ENCODE measurements around the gene GIPR. TPM values are rescaled to one million over a fixed set of nuclear protein-coding genes. Genes with fewer than 3 reads are reported as not detected.
A peak's percentile ranks its signal among the peaks of the same experiment; 100 is the strongest.
"Not testable (repeated sequence)": the region's sequence is repeated elsewhere in the genome, so short reads cannot be mapped to it uniquely, and the experiment has no call there.

The GIPR gene
- total RNA-seq, 1 donor from 2014 or later: 0.18 TPM

DNA sequence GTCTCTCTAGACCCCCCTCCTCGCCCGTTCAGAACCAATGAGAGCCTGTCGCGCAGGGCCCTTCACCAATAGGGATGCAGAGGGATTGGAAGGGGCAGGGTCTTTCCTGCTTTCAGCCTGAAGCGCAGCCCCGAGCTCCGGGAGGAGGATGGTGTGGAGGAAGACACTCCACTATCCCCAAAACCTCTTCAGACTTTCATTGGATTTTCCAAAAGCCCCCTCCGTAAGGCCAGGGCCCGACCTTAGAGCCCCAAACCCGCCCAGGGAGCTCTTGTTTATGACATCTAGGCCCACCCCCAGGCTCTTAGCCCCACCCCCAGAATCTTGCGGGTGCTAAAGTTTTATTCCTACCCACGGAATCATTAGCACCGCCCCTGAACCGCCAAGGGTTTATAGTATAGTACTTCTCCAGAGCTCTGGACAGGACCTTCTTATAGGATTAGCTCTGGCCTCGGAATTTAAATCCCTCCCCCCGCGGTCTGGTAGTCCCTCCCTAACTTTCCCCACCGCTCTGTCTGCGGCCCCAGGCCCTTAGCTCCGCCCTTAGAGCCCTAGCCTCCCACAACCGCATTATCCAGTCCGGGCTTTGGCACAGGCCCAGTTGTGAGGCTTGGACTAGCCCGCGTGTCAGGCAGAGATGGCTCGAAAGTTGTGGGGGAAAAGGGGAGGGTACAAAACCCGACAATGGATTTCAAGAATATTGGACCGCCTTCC, 22.2 kb upstream of the GIPR start:
- DNase-seq (ENCODE audit: low spot score) (no peak), ATAC-seq (peak; percentile 13)

DNA sequence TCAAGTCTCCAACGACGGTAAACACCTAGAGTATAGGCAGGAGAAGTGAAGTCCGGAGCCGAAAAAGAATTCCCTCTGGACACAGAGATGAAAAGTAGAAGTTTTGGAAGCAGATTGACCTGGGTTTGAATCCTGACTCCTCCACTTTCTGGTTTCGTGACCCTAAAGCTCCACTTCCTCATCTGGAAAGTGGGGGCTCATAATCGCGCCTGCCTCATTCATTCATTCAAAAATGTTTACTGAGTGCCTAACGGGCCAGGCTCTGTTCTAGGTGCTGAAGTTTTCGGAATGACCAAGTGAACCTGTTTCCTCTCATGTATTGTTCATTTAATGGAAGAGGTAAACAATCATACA, 21.7 kb upstream of the GIPR start:
- ATAC-seq: no peak

DNA sequence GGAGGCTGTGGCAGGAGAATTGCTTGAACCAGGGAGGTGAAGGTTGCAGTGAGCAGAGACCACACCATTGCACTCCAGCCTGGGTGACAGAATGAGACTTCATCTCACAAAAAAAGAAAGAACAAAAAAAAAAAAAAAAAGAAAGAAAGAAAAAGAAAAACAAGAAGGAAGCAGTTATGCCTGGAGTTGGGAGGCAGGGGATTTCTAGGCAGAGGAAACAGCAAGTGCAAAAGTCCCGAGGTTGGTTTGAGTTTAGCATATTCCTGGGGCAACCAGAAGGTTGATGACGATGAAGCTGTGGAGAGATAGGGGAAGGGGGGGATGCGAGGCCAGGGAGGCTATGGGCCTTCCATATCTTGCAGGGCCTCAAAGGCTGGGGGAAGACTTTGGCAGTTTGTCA, 17.3 kb upstream of the GIPR start:
- ATAC-seq: no peak

More for the DNA sequence above, 21.7 kb upstream of the GIPR start:
- no peak for DNase-seq (ENCODE audit: low spot score)

DNA sequence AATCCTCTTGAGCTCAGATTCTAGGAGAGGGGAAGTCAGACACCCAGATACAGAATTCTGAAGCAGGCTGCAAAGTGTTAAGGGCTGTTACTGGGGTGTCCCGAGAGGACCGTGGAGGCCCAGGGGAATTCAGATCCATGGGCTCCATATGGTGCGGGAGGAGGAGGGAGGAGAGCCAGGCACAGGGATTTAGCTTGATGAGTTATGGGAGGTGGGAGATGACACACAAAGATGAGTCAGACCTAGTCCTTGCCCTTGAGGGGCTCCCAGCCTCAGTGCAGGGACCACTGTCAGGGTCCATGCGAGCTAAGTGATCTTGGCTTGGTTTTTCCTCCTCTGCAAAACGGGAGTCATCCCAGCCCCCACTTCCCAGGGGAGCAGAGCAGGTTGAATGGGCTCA, 14.4 kb upstream of the GIPR start:
- ATAC-seq: no peak
- no peak for DNase-seq (ENCODE audit: low spot score)

More for the DNA sequence above, 17.3 kb upstream of the GIPR start:
- no peak for DNase-seq (ENCODE audit: low spot score)

DNA sequence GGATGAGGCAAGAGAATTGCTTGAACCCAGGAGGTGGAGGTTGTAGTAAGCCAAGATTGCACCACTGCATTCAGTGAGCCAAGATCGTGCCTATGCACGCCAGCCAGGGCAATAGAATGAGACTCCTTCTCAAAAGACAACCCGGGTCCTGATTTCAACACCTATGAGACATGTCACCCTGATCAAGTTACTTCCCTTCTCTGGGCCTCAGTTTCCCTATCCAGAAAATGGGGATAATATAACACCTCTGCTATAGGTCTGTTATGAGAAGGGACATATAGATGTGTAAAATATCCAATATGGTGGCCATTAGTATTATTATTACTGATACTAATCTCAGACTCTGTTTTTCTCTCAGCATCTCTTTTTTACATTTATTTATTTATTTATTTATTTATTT, 12.9 kb upstream of the GIPR start:
- no peak for ATAC-seq
- DNase-seq (ENCODE audit: low spot score): no peak

DNA sequence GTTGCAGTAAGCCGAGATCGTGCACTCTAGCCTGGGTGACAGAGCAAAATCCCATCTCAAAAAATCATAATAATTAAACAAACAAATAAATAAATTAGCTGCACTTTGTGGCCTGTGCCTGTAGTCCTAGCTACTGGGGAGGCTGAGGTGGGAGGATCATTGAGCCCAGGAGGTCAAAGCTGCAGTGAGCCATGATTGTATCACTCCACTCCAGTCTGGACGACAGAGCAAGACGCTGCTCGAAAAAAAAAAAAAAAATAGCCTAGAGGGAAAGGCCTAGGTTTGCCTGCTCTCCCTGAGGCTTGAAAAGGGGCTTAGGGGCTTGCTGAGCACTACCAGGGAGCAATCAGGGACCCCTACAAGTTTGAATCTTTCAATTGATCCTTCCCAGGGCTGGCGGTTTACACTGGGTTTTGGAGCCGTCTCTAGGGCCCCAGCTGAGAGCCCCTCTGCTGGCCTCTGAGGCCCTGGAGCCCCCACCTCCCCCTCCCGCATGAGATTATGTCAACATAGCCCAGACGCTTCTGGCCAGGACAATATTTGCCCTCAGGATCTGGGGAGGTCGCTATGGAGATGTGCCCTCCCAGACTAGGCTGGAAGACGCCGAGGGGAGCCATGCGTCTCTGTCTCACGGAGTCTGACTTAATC, 10.4 kb upstream of the GIPR start:
- ATAC-seq: no peak
- DNase-seq (ENCODE audit: low spot score): no peak

DNA sequence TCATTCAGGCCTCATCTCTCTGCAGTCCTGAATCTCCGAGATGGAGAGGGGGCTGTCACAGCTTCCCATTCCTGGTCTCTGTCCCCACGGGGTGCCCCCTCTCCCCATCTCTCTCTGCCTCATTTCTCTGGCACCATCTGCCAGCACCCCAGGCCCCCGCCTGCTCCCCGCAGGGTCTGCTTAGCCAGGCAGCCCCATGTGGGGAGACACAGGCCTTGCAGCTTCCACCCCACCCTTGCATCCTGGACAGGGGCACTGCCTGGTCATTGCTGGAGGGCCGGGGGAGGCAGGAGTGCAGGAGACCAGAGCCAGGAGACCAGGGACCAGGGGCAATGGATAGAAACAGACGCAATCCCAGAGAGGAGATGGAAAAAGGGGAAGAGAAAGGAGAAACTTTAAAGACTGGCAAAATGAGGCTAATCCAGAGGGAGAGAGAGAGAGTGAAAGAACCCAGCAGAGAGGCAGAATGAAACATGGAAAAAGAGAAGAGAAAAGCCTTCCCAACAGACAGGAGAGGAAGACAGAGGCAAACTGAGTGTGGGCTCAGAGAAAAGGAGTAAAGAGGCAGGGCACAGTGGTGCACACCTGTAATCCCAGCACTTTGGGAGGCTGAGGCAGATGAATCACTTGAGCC, 8.8 kb upstream of the GIPR start:
- ATAC-seq (no peak), DNase-seq (ENCODE audit: low spot score) (no peak)

DNA sequence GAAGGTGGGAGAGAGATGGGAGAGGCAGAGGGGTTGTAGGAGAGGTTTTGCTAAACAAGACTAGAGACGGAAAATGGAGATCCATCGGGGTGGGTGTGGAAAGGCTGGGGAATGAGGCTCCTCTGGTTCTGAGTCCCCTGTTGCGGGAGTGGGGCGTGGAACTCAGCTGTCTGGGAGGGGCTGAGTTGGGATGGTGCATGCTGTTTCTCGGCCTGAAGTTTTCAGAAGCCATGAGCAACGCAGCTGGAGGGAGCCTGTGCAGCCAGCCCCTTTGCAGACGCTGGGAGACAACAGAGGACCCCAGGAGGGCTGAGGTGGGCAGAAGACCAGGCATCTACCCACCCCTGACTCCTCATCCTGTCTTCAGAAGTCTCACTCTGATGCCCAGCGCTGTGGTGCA, 7.4 kb upstream of the GIPR start:
- DNase-seq (ENCODE audit: low spot score) (no peak), ATAC-seq (no peak)

DNA sequence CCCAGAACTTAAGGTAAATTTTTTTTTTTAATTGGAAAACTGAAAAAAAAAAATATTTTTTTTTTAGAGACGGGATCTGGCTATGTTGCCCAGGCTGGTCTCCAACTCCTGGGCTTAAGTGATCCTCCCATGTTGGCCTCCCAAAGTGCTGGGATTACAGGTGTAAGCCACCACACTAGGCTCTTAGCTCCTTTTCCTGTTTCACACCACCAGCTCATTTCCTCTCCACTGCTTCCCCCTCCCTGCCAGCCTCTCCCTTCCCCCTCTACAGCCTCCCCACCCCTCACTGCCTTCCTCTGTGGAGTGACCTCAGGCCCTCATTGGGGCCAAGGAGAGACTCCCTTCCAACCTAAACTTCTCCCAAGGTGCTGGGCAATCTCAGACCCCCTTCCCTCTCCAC, 4.2 kb upstream of the GIPR start:
- ATAC-seq (no peak), DNase-seq (ENCODE audit: low spot score) (no peak)

DNA sequence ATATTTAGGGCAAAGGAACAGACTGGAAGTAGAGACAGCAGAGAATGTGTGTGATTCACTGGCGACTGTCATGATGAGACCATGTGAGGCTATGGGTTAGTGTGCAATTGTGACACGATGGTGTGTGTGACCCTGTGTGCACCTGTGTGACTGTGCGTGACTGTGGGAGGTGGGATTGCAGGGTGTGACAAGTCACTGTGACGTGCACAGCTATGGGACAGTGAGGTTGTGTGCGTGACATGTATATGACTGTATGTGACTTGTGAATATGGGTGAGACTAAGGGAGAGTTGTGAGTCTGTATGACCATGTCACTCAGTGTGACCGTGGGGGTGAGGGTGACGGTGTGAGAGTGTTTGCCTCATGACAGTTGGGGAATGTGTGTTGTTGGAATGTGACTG, 3.4 kb upstream of the GIPR start:
- no peak for ATAC-seq
- DNase-seq (ENCODE audit: low spot score): no peak

DNA sequence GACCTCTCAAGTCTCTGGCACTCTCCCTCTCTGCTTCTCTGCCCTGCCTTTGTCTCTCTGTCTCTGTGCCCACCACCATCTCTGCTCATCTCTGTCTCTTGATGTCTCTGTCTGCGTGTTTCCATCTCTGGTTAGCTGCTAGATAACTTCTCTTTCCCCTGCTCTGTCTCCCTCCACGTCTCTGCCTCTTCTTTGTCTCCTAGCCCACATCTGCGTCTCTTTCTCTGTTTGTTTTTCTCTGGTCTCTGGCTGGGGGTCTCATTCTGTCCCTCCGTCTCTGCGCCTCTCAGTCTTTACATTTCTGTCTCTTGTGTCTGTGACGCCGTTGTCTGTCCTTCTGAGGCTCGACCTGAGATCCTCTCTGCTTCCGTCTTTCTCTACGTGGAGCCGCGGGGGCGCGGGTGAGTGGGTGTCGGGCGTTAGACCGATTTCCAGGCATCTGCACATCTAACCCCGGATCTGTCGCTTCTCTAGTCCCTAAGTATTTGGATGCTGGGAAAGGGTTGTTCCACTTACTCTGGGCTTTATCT, 386 bp downstream of the GIPR start:
- no peak for ATAC-seq

DNA sequence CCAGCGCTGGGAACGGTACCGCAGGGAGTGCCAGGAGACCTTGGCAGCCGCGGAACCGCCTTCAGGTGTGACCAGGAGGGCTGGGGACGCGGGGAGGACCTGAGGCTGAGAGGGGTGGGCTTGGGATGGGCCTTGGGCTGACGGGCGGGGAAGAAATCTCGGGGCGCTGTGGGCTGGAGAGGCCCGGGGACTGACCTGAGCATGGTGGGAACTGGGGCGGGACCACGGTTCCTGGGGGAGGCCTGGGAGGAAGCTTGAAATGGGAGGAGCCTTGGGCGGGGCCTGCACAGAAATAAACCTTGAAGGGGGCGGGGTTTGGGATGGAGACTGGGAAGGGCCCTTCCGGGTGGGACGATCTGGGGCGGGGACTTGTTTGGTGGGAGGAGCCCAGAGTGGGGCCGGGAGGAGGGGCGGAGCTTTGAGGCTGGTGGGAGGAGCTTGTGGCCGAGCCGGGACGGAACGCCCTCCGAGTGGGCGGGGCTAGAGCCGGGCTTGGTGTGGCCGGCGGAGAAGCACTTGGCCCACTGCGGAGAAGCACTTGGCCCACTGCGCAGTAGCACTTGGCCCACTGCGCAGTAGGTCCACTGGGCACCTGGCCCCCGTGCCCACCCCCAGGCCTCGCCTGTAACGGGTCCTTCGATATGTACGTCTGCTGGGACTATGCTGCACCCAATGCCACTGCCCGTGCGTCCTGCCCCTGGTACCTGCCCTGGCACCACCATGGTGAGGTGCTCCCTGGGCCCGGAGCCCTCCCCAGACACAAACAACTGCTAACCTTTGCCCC, 2.8 kb downstream of the GIPR start:
- DNase-seq (ENCODE audit: low spot score) (peak; percentile 58), ATAC-seq (peak; percentile 68)

More for the DNA sequence above, 386 bp downstream of the GIPR start:
- DNase-seq (ENCODE audit: low spot score): no peak

DNA sequence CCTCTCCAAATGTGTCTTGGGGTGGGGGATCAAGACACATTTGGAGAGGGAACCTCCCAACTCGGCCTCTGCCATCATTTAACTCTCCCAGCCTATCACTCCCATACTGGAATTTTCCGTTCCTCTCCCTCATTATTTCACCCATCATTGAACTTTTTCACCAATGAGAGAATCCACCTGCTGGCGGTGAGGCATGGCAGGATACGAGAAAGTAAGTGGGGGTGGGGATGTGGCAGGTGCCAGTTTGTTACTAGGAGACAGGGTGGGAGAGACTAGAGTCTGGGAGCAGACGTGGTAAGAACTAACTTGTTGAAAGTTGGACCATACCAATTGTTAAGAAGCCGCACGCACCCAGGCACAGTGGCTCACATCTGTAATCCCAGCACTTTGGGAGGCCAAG, 6.9 kb downstream of the GIPR start:
- no peak for ATAC-seq
- no peak for DNase-seq (ENCODE audit: low spot score)

DNA sequence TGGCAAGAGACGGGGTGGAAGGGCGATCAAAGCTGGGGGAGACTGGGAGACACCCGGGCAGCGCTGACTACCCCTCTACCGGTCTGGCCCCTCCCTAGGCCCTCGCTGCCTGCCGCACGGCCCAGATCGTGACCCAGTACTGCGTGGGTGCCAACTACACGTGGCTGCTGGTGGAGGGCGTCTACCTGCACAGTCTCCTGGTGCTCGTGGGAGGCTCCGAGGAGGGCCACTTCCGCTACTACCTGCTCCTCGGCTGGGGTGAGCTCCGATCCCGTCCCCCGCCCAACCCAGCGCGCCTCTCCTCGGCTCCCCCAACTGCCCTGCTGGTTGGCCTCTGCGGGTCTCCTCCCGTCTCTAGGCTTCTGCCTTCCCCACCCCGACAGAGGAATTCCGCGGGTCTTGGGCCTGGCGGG, 8.8 kb downstream of the GIPR start:
- DNase-seq (ENCODE audit: low spot score) (no peak), ATAC-seq (no peak)

DNA sequence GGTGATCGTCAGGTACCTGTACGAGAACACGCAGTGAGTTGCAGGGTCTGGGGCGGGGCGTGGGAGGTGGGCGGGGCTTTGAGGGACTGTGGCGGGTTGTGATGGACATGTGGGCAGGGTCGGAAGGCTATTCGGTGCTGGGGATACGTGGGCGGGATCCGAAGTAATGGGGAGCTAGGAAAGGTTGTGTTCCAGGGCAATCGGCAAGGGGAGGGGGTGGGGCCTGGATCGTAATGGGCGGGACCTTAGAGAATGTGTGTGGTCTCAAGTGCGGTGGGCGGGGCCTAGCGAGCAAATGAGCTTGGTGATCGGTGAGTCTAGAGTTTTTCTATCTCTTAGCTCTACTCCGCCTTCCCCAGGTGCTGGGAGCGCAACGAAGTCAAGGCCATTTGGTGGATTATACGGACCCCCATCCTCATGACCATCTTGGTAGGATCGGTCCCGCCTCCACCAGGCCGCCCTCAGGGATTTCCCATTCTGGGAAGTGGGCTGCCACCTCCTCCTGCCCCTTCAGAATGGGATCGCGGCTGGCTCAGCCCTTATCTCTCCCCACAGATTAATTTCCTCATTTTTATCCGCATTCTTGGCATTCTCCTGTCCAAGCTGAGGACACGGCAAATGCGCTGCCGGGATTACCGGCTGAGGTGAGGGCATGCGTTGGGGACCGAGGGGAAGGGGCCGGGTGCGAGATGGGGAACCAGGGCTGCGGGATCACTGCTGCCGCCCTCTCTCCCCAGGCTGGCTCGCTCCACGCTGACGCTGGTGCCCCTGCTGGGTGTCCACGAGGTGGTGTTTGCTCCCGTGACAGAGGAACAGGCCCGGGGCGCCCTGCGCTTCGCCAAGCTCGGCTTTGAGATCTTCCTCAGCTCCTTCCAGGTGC, 9.6 kb downstream of the GIPR start:
- ATAC-seq (peak; percentile 3), DNase-seq (ENCODE audit: low spot score) (peak; percentile 54)

DNA sequence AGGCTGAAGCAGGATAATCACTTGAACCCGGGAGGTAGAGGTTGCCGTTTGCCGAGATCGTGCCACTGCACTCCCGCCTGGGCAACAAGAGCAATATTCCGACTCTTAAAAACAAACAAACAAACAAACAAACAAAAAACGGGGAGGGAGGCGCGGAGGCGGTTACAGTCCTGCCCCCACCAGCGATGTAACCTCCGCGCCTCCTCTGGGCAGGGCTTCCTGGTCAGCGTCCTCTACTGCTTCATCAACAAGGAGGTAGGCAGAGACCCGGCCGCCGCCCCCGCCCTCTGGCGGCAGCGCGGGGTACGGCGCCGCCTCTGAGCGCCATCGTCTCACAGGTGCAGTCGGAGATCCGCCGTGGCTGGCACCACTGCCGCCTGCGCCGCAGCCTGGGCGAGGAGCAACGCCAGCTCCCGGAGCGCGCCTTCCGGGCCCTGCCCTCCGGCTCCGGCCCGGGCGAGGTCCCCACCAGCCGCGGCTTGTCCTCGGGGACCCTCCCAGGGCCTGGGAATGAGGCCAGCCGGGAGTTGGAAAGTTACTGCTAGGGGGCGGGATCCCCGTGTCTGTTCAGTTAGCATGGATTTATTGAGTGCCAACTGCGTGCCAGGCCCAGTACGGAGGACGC, 13.5 kb downstream of the GIPR start:
- peak; percentile 91 for DNase-seq (ENCODE audit: low spot score)
- peak; percentile 98 for ATAC-seq

DNA sequence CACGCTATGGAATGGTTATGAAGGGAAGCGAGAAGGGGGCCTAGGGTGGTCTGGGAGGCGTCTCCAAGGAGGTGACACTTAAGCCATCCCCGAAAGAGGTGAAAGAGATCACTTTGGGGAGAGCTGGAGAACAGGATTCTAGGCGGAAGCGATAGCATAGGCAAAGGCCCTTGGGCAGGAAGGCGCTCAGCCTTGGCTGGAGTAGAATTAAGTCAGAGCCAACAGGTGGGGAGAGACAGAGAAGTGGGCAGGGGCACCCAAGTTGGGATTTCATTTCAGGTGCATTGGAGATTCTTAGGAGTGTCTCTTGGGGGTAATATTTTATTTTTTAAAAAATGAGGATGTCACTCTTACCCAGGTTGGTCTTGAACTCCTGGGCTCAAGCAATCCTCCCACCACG, 14.1 kb downstream of the GIPR start:
- ATAC-seq: no peak

DNA sequence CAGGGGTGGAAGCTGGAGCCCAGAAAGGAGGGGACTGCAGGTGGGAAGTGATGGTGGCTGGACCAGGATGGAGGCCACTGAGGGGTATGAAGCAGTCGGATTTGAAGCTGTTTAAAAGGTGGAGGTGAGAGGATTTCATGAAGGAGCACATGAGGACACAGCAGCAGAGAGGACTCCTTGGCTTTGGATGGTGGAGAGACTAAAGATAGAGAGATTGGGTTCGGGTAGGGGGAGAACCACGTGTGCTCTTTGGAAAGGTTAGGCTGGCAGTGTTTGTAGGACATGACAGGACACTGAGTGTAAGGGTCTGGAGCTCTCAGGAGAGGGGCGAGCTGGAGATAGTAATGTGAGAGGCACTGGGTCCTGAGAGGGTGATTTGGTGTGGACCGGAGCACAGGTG, 14.9 kb downstream of the GIPR start:
- ATAC-seq (no peak), DNase-seq (ENCODE audit: low spot score) (no peak)

More for the DNA sequence above, 14.1 kb downstream of the GIPR start:
- no peak for DNase-seq (ENCODE audit: low spot score)

DNA sequence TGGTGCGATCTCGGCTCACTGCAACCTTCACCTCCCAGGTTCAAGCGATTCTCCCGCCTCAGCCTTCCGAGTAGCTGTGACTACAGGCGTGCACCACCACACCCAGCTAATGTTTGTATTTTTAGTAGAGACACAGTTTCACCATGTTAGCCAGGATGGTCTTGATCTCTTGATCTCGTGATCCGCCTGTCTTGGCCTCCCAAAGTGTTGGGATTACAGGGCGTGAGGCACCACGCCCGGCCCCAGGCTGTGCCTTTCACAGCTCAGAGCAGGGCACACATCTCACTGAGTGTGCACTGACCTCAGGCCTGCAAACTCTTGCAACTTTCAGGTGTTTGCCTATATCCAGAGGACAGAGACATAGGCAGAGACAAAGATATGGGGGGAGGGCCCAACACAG, 17.0 kb downstream of the GIPR start:
- ATAC-seq; DNase-seq (ENCODE audit: low spot score): not testable (repeated sequence)

DNA sequence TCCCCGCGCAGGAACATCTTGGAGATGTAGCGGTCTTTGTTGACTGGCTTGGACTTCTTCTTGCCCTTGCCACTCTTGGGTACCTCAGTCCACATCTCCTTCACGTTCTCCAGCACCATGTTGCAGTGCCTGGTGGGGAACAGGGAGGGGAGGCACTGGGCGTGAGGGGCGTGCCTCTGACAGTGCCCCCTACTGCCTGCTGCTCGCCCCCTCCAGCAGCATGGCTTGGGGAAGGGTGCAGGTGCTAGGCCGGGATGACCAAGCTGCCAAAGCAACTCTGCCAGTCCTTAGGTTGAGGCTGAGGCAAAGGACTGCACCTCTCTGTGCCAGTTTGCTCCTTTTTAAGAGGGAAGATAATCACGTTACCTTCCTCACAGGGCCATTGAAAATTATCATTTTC, 19.6 kb downstream of the GIPR start:
- no peak for ATAC-seq

More for the DNA sequence above, 19.6 kb downstream of the GIPR start:
- no peak for DNase-seq (ENCODE audit: low spot score)
